KOPT-K1 (cell line): ENCODE results near the gene FIP1L1.
"Not testable (repeated sequence)": the region's sequence is repeated elsewhere in the genome, so short reads cannot be mapped to it uniquely, and the experiment has no call there.

ENCODE experiments used
- H3K27ac ChIP-seq: fragments of 200-600 bp; sonication (generic); 2 replicates; pipeline ENCODE4 v1.5.1; 2016; ENCODE audit warnings: antibody characterized with exemption, mild to moderate bottlenecking, low read depth, low read length; ENCODE audit not compliant: poor library complexity, severe bottlenecking
- H3K36me3 ChIP-seq: fragments of 200-600 bp; sonication (generic); 2 replicates; pipeline ENCODE4 v1.5.1; 2017; ENCODE audit warnings: antibody characterized with exemption, mild to moderate bottlenecking, low read length, moderate library complexity; ENCODE audit not compliant: insufficient read depth
- H3K9me3 ChIP-seq: fragments of 200-600 bp; sonication (generic); 2 replicates; pipeline ENCODE4 v1.5.1; 2017; ENCODE audit warnings: antibody characterized with exemption, low read length, mild to moderate bottlenecking; ENCODE audit not compliant: insufficient read depth, poor library complexity, severe bottlenecking

The FIP1L1 gene

DNA sequence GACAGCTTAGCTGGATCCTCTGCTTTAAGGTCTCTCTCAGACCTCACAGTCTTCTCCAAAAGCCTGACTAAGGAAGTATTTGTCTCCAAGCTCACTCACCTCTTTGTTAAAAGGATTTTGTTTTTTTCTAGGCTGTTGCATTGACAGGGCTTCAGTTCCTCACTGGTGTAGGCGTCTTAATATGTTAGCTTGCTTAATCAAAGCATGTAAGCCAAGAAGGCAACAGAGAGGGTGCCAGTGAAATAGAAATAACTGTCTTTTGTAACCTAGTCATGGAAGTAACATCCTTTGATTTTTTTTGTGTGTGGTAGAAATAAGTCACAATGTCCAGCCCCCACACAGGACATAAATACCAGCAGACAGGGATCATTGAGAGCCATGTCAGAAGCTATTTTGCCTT lies 58.8 kb downstream of the FIP1L1 start:
- no peaks in the 10 kb centered on the region for H3K9me3 ChIP-seq
- peaks cover 95% of the 10 kb centered on the region for H3K36me3 ChIP-seq
- no peak overlapping the region for H3K27ac ChIP-seq

DNA sequence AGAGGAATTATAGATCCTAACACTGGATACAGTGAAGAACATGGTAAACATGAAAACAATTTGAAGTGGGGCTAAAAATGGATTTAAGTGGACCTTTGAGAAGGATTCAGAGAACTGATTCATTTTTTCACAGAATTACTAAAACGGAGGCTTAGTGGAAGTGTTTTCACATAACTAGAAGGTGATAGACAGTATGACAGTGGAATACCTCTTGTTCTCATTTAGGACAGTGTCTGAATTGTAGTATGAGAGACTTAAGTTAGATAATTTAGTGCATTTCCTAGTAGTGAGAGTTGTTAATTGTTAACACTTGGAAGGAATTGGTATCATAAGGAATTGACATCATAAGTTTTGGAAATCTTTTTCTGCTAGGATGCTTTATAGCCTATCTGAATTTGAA lies 64.1 kb downstream of the FIP1L1 start:
- Histone ChIP-seq H3K36me3 (peaks cover 94% of the 10 kb centered on the region), H3K9me3 (no peaks in the 10 kb centered on the region), H3K27ac (no peak overlapping the region)

DNA sequence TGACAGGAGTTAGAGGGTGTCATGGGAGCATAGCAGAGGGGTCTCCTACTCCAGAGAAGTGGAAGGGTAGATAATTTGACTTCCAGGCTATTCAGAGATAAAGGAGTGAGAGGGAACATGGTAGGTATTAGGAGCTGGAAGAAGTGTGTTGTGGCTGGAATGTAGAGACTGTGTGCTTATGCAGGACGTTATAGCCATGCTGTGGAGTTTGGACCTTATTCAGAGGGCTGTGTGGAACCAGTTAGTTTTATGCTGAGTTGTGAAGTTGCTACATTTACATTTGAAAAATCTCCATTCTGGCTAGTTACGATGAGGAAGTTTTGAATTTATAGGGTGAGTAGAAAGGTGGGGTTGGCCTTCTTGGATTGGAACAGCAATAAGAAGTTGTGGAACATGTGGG lies 67.5 kb downstream of the FIP1L1 start:
- Histone ChIP-seq H3K9me3 (no peaks in the 10 kb centered on the region), H3K27ac (no peak overlapping the region), H3K36me3 (peaks cover 83% of the 10 kb centered on the region)

DNA sequence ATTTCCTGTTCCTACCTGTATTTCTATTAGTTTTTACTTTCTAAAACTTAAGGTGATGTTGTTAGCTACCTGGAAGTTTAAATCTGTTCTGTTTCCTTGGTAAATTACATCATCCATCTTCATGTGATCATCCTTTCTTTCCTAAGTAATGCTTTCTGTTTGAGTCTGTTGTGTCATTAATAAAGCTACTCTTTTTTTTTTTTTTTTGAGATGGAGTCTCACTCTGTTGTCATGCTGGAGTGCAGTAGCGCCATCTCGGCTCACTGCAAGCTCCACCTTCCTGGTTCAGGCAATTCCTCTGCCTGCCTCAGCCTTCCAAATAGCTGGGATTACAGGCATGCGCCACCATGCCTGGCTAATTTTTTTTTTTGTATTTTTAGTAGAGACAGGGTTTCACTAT lies 73.3 kb downstream of the FIP1L1 start:
- peaks cover 83% of the 10 kb centered on the region for H3K36me3 ChIP-seq
- no peak overlapping the region for H3K27ac ChIP-seq
- no peaks in the 10 kb centered on the region for H3K9me3 ChIP-seq

DNA sequence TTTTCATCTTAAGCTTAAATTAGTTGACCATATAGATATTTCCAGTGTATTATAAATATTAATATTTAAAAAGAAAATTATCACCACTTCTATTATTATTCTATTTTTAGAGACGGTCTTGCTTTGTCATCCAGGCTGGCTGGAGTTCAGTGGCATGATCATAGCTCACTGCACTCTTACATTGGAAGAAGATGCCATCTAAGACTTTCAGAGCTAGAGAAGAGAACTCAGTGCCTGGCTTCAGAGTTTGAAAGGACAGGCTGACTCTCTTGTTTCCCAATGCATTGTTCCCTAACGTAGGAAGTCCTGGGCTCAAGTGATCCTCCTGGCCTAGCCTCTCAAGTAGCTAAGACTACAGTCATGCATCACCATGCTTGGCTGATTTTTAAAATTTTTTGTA lies 75.9 kb downstream of the FIP1L1 start:
- H3K27ac ChIP-seq: no peak overlapping the region
- no peaks in the 10 kb centered on the region for H3K9me3 ChIP-seq
- peaks cover 84% of the 10 kb centered on the region for H3K36me3 ChIP-seq

DNA sequence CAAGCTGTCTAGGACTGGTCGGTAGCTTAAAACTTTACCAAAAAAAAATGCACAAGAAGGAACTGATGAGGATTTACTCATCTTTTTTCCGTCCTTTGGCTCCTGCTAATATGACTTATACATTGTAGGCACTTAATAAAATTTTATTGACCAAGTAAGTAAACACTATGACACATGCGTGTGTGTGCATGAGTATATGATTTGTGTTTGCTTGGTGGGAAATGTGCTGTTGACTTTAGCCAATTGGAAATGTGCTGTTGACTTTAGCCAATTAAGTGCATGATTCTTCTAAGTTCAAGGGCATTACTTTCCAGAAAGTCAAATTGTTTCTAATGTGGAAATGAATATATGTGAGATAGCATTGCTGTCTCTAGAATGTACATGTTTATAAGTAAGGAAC lies 78.3 kb downstream of the FIP1L1 start:
- Histone ChIP-seq H3K9me3 (no peaks in the 10 kb centered on the region), H3K27ac (no peak overlapping the region), H3K36me3 (peaks cover 97% of the 10 kb centered on the region)

DNA sequence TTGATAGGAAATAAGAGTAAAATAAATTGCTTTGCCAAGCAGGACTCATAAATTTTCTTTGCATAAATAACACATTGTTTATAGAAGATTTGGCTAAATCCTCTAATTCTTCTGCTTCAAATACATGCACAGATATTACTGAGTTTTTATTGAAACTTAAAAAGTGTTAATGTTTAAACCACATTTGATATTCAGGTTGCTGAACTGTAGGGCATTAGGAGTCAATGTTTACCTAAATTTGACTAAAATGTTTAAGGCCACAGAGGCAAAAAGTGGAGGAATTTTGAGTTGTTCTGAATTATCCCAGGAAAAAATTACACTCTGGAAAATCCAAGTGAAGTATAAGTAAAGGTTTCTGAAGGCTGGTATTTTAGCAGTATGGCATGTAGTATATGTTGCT lies 78.7 kb downstream of the FIP1L1 start:
- Histone ChIP-seq H3K27ac (no peak overlapping the region), H3K36me3 (peaks cover 97% of the 10 kb centered on the region)

DNA sequence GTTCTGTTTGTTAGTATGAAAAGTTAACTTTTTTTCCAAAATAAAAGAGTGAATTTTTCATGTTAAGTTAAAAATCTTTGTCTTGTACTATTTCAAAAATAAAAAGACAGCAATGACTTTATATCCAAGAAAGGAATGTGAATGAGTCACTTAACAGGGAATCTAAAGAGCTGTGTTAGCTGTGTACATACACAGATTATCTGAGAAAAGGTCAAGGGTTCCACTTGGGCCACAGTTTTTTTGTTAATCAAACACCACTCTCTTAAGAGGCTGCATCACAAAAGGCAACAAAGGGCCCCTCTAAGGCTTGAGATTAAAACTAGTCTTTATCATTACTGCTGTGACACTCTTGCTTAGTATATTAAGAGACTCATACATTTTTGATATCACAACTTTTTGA lies 82.1 kb downstream of the FIP1L1 start:
- H3K27ac ChIP-seq: no peak overlapping the region
- H3K36me3 ChIP-seq: peaks cover 90% of the 10 kb centered on the region
- no peaks in the 10 kb centered on the region for H3K9me3 ChIP-seq

More for the DNA sequence above, 78.7 kb downstream of the FIP1L1 start:
- H3K9me3 ChIP-seq: no peaks in the 10 kb centered on the region

DNA sequence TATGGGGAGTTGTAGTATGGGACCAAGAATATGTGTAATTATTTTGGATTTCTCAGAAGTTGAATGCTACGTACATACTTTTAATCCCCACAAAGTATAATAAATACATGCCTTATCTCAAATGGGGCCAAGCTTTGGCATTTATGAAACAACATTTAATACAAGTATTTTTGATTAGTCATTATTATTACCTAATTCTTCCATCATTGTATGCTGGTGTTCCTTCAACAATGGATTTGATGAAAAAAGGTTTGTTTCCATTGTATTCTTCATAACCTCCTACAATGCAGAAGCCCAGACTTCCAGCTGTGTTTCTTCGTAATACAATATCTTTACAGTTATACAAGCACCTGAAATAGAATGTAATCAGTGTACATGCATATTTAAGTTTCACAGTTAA lies 83.8 kb downstream of the FIP1L1 start:
- no peak overlapping the region for H3K27ac ChIP-seq
- no peaks in the 10 kb centered on the region for H3K9me3 ChIP-seq
- peaks cover 73% of the 10 kb centered on the region for H3K36me3 ChIP-seq

DNA sequence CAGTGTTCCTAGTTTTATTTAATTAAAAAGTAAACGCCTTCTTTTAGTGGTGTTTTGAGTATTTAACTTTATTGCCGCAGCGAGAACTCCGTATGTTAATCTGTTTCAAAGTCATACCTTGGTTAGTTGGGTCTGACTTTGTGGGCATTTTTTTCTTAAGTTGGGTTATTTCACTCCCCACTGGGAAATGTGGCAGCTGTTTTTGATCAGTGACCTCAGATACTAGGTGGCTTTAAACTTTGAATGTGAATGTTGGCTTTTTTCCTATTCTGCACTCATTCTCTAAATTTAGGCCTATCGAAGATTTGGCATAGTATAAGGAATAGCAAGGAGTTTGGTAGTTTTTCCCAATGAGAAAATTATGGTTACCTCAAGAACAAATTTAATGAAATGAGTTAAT lies 85.9 kb downstream of the FIP1L1 start:
- H3K36me3 ChIP-seq: peaks cover 54% of the 10 kb centered on the region
- H3K9me3 ChIP-seq: no peaks in the 10 kb centered on the region
- no peak overlapping the region for H3K27ac ChIP-seq

DNA sequence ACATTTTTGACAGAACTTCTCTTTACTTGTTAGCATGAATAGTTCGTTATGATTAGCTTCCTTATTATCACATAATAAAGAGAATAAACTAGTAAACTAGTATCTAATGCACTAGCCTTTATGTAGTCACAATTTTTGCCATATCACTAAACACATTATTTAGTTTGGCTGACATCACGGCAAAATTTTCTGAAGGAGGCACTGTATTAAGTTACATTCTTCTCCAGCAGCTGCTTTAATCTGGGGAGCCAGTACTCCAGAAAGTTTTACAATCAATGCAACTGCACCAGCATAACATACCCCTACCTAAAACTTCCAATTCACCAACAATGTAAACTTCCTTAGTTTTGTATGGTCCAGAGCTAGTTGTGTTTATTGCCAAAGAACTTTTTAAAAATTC lies 87.8 kb downstream of the FIP1L1 start:
- Histone ChIP-seq H3K36me3 (peaks cover 35% of the 10 kb centered on the region), H3K27ac (no peak overlapping the region), H3K9me3 (no peaks in the 10 kb centered on the region)

DNA sequence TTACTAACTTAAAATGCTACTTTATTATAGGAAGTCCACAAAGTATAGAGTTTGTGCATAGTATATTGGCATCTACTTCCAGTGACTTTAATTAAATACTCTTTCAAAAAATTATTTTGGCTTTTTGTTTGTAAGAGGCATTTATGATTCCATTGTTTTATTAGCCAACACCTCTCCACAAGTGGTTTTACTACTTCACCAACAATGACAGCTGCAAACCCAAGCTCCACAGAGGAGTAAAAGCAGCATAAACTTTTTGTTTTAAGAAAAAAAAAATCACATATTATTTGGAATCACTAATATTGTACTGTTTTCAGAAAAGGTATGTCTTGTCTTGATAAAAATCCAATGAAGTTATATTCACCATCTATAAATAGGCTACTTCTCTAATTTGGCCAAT lies 88.5 kb downstream of the FIP1L1 start:
- Histone ChIP-seq H3K27ac (no peak overlapping the region), H3K36me3 (peaks cover 29% of the 10 kb centered on the region), H3K9me3 (no peaks in the 10 kb centered on the region)

DNA sequence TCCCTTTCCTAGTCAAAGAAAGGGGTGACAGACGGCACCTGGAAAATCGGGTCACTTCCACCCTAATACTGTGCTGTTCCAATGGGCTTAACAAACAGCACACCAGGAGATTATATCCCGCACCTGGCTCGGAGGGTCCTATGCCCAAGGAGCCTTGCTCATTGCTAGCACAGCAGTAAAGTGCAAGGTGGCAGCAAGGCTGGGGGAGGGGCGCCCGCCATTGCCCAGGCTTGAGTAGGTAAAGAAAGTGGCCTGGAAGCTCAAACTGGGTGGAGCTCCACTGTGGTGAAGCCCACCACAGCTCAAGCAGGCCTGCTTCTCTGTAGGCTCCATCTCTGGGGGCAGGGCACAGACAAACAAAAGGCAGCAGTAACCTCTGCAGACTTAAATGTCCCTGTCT lies 89.1 kb downstream of the FIP1L1 start:
- not testable (repeated sequence) for H3K27ac ChIP-seq, H3K9me3 ChIP-seq
- peaks cover 22% of the 10 kb centered on the region for H3K36me3 ChIP-seq

DNA sequence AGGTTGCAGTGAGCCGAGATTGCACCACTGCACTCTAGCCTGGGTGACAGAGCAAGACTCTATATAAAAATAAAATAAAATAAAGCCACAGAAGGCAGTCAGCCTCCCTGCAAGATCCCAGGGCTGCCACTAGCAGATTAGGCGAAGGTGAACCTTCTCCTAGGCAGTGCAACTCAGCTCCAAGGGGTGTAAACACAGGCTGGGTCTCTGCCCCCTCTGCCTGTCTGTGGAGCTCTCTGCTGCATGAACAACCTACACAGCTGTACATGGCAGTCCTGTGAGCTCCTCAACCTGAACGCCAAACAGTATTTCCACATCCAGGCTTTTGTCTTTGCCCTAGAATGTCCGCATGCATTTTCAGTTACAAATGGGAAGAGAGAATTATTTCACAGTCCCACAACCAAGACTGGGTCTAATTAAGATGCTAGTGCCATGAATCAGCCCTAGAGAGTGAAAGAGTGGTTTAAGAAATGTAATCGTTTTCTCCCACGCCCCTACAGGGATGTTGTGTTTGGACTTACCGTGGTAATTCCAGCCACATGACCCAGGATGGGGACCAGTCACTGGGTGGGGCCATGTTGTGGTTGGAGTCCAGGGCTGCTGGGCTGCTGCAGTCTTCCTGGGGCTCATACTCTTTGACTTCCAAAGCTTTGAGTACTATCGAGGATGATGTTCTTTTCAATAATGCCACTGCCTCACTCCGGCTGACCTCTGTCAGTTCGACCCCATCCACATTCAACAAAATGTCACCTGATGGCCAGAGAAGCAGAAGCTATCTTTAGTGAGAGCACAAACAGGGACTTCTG lies 99.0 kb downstream of the FIP1L1 start:
- Histone ChIP-seq H3K9me3 (no peaks in the 10 kb centered on the region), H3K36me3 (no peaks in the 10 kb centered on the region), H3K27ac (no peak overlapping the region)

DNA sequence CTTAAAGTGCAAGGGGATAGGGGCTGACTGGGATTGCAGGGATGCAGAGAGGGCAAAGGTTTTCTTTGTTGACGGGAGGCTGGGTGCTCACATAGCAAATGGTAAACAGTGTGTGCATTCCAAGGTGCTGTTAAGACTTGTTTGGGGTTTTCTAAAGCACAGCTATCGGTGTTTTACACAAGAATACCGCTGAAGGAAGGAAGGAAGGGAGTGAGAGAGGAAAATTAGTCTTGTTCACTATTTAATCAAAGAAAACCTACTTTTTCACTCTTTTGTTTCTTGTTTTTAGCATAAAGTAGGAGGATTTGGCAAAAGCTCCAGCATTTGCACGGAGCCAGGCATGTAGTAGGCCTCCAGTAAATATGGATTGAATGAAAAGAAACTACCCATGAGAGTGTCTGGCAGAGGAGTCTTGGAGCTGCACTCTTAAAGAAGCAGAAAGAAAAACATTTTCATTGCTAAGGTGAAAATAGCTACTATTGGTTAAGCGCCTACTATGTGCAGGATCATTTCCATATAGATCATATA lies 99.7 kb downstream of the FIP1L1 start:
- H3K36me3 ChIP-seq: no peaks in the 10 kb centered on the region
- H3K27ac ChIP-seq: no peak overlapping the region
- H3K9me3 ChIP-seq: no peaks in the 10 kb centered on the region

DNA sequence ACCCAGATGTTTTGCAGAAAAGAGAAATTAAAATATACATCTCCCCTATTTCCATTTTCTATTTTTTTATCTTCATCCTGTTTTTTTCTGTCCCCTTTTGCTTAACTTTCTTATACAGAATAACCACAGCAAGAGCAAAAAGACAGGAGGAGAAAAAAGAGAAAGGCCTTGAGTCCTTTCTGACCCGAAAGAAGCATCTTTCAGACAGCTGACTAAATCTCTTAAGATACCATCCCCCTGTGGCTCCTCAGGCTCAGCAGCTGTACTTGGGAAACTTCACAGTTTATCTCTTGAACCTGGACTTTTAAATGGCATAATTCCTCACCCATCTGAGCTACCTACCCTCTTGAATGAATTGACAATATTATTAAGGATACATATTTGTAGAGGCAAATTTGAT lies 100.2 kb downstream of the FIP1L1 start:
- H3K27ac ChIP-seq: no peak overlapping the region
- H3K36me3 ChIP-seq: no peaks in the 10 kb centered on the region
- no peaks in the 10 kb centered on the region for H3K9me3 ChIP-seq
